Psoas muscle (tissue), 8 donors: Measurements from ENCODE around the gene GORASP2. TPM values are rescaled to one million over a fixed set of nuclear protein-coding genes. Genes with fewer than 3 reads are reported as not detected.

Source experiments
- ATAC-seq, 4 donors: fragments of 200-7000 bp; cut with Tn5 transposase; one replicate each; pipeline ENCODE4 v1.9.1; 2020; ENCODE audit warnings: moderate library complexity in 3 of 4, mild to moderate bottlenecking in 2 of 4
- DNase-seq, 2 donors: peaks; one replicate each; pipeline ENCODE4 v3.0.0-alpha.2; 2020
- H3K27ac ChIP-seq: fragments of 200-600 bp; one replicate; pipeline ENCODE4 v1.8.0; 2022
- H3K27me3 ChIP-seq, 3 donors: fragments of 200-600 bp in 1 of 3; one replicate each; pipeline versions ENCODE4 v1.6.1 to v1.8.0; 2013 to 2022; ENCODE audit warnings: low read length in 2 of 3, mild to moderate bottlenecking in 2 of 3, moderate library complexity in 1 of 3; ENCODE audit not compliant: insufficient read depth in 3 of 3
- H3K36me3 ChIP-seq, 2 donors: fragments of 200-600 bp in 1 of 2; one replicate each; pipeline versions ENCODE4 v1.6.1 to v1.8.0; 2013 to 2022; ENCODE audit warnings: low read depth in 1 of 2, mild to moderate bottlenecking in 1 of 2, moderate library complexity in 1 of 2; ENCODE audit not compliant: insufficient read depth in 1 of 2
- H3K4me1 ChIP-seq: fragments of 200-600 bp; one replicate; pipeline ENCODE4 v1.8.0; 2022
- H3K4me3 ChIP-seq: fragments of 200-600 bp; one replicate; pipeline ENCODE4 v1.8.0; 2022; ENCODE audit warnings: mild to moderate bottlenecking
- H3K9me3 ChIP-seq: fragments of 200-600 bp; one replicate; pipeline ENCODE4 v1.8.0; 2022
- CTCF ChIP-seq: fragments of 200-600 bp; IDR thresholded peaks from one replicate; pipeline ENCODE4 v1.8.0; 2022; ENCODE audit warnings: antibody characterized with exemption
- WGBS, 3 donors: extraction: QIAGEN DNeasy Blood & Tissue Kit; methylation state at CpG; one replicate each; pipeline versions ENCODE4 v1.1.6 to v1.1.7; 2013; 5-methylcytosine and 5-hydroxymethylcytosine counted together
- intact Hi-C, 2 donors: fragments of 100-400 bp; cut with DNase I; formaldehyde crosslinking; loops; one replicate each; pipeline versions ENCODE4 v1.11.0 to v1.14.2; 2022
- polyA plus RNA-seq, 3 donors: library from polyadenylated mRNA; stranded (reverse); fragments of 200-250 nt; gene quantifications; one replicate each; pipeline ENCODE4 v1.2.3, GENCODE V29; 2013
- total RNA-seq, 4 donors: library from RNA; stranded (reverse); fragmentation: NEBNext Ultra II Directional in 2 of 4; extraction: Animal tissue kit (Norgen Biotek cat#: 25700) in 2 of 4; gene quantifications; one replicate each; pipeline versions ENCODE4 v1.2.1 to v1.2.4, GENCODE V29; 2021 to 2023
- donor health status: healthy with polysubstance abuse.
- donor health status: DM: no; HTN: no; CAD: no; lungs with moderate emphysema.
- donor health status: Bipolar disorder and iron deficiency.
- donor health status: healthy.
- donor health status: DM: yes; HTN: yes; CAD: no.
- donor health status: DM: no; HTN: no; CAD: no.
- donor health status: DM: no; HTN: no; CAD: no.
- donor health status: DM: yes; HTN: yes; CAD: no.

The GORASP2 gene
- total and polyA plus RNA-seq, 7 donors, result 37.8 to 76.9 (median 51.8) TPM

DNA sequence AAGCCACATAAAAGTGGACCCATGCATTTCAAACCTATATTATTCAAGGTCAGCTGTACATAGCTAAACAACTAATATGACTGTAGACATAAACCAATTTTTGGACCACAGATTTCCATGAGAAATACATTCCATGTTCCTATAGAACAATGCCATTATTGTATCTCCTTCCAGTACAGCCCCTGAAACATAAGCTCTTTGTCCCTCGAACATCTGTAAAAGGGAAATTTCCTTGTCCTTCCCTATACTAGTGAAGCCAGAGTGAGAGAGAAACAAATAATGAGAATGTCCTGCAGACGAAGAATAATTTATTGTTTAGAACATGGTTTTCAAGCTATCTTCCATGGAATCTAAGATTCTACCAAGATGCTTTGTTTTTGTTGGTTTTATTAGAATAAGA, 75.3 kb downstream of the GORASP2 start:
- Histone ChIP-seq H3K4me1 (no peaks in the 10 kb centered on the region), H3K4me3 (no peak overlapping the region), H3K36me3 (peaks cover 0 to 77% of the 10 kb centered on the region in 2 donors), H3K27me3 (no peaks in the 10 kb centered on the region), H3K9me3 (no peaks in the 10 kb centered on the region), H3K27ac (no peak overlapping the region)
- TF ChIP-seq CTCF, result no peak
- DNase-seq (no peak), ATAC-seq (no peak)
- intact Hi-C loops, result no loop called here
- WGBS, 3 donors, result 70 to 75% (median 73%) methylated on average over 2 of the region's 2 CpGs

DNA sequence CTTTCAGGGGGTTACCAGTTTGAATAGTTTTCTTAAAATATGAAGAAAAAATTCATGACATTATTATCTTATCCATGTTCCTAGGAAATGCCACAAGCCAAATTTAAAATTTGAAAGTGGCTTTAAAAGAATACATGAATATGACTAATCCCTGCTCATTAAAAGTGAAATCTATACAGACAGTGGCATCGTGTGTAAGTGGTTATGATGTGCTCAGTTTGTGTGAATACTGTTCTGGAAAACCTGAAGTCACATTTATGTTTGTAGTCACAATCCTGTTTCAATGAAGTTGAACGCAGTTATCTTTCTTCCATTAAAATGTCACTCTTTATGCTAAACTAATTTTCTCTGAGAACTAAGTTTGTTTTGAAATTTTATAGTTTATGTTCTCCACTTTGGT, 75.8 kb downstream of the GORASP2 start:
- H3K9me3 ChIP-seq, result no peaks in the 10 kb centered on the region
- no peaks in the 10 kb centered on the region for H3K4me1 ChIP-seq
- H3K27me3 ChIP-seq, result no peaks in the 10 kb centered on the region
- intact Hi-C loops, result no loop called here
- H3K27ac ChIP-seq, result no peak overlapping the region
- H3K36me3 ChIP-seq, result peaks cover 0 to 75% of the 10 kb centered on the region in 2 donors
- DNase-seq (no peak), ATAC-seq (no peak)
- H3K4me3 ChIP-seq, result no peak overlapping the region
- whole genome bisulfite sequencing, 3 donors, result 73 to 77% (median 77%) methylated on average over 2 of the region's 2 CpGs
- no peak for TF ChIP-seq CTCF

GRCh38 chr2:171008550-171009205, 79.6 kb downstream of the GORASP2 start:
- Histone ChIP-seq H3K27me3 (no peaks in the 10 kb centered on the region), H3K4me1 (no peaks in the 10 kb centered on the region), H3K27ac (no peak overlapping the region), H3K36me3 (peaks cover 2 to 76% of the 10 kb centered on the region in 2 donors), H3K9me3 (no peaks in the 10 kb centered on the region), H3K4me3 (no peak overlapping the region)
- intact Hi-C loops, result no loop called here
- ATAC-seq, result no peak
- TF ChIP-seq CTCF, result no peak
- no peak for DNase-seq
- 78 to 80% (median 79%) methylated on average over 2 of the region's 2 CpGs for WGBS, 3 donors

- Histone ChIP-seq H3K9me3 (no peaks in the 10 kb centered on the region), H3K4me1 (no peaks in the 10 kb centered on the region), H3K27me3 (no peaks in the 10 kb centered on the region), H3K27ac (no peak overlapping the region), H3K4me3 (no peak overlapping the region), H3K36me3 (peaks cover 2 to 76% of the 10 kb centered on the region in 2 donors)
- 92 to 96% (median 95%) methylated on average over 4 of the region's 4 CpGs for WGBS, 3 donors
- ATAC-seq (no peak), DNase-seq (no peak)
- intact Hi-C loops, result no loop called here
- TF ChIP-seq CTCF, result no peak
These were observed 80.3 kb downstream of the GORASP2 start for GRCh38 chr2:171009386-171009785.

DNA sequence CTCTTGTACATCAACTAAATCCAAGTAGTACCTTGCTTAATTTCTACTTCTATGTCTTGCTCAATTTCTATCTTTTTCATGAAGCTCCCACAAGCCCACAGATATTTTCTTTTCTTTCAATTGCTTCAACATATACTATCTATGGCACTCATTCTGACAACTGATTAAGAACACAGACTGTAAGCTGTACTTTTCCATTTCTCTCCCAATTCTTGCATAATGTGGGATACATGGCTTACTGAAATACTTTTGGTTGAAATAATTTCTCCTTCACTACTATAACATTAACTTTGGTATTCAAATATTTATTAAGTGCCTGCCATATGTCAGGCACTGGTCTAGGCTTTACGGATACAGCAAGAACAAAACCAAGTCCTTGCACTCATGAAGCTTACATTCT, 84.8 kb downstream of the GORASP2 start:
- no peak for TF ChIP-seq CTCF
- no peak for DNase-seq
- Histone ChIP-seq H3K4me3 (no peak overlapping the region), H3K4me1 (no peaks in the 10 kb centered on the region), H3K9me3 (no peaks in the 10 kb centered on the region), H3K27ac (no peak overlapping the region), H3K27me3 (no peaks in the 10 kb centered on the region), H3K36me3 (peaks cover 2 to 49% of the 10 kb centered on the region in 2 donors)
- 48 to 98% (median 97%) methylated on average over 1 of the region's 1 CpG for WGBS, 3 donors
- no peak for ATAC-seq
- intact Hi-C loops, result no loop called here
